WTC11 (cell line): ENCODE measurements around the gene NOL4L. TPM values are rescaled to one million over a fixed set of nuclear protein-coding genes. Genes with fewer than 3 reads are reported as not detected.

Experiments used
- ATAC-seq: fragments of 200-7000 bp; cut with Tn5 transposase; 2 replicates; pipeline ENCODE4 v1.10.0; 2021; ENCODE audit warnings: mild to moderate bottlenecking, moderate library complexity
- CTCF ChIA-PET: fragments of 300-600 bp; sonication (Branson Sonifier 250); formaldehyde crosslinking; loops from one replicate; lab custom pipeline; 2021; ENCODE audit warnings: antibody characterized with exemption; lab: Charles Lee
- POLR2A ChIA-PET: fragments of 350-600 bp; sonication (Branson Sonifier 250); formaldehyde crosslinking; loops from one replicate; lab custom pipeline; 2021; ENCODE audit warnings: antibody characterized with exemption; lab: Charles Lee
- DNase-seq: peaks from one replicate; pipeline ENCODE4 v3.0.0; 2021; ENCODE audit warnings: low spot score
- H3K27ac Mint-ChIP-seq: 2 replicates; pipeline ENCODE4 v1.8.0; 2021; ENCODE audit warnings: mixed read lengths
- H3K27me3 Mint-ChIP-seq: 2 replicates; pipeline ENCODE4 v1.8.0; 2021; ENCODE audit warnings: low read depth, mild to moderate bottlenecking, moderate library complexity, mixed read lengths
- H3K36me3 Mint-ChIP-seq: 2 replicates; pipeline ENCODE4 v1.8.0; 2021; ENCODE audit warnings: mixed read lengths
- H3K4me1 Mint-ChIP-seq: 2 replicates; pipeline ENCODE4 v1.8.0; 2022; ENCODE audit warnings: mixed read lengths
- H3K4me3 Mint-ChIP-seq: 2 replicates; pipeline ENCODE4 v1.8.0; 2021; ENCODE audit warnings: mild to moderate bottlenecking, moderate library complexity, mixed read lengths
- H3K9me3 Mint-ChIP-seq: 2 replicates; pipeline ENCODE4 v1.8.0; 2021; ENCODE audit warnings: mixed read lengths
- CREB1 ChIP-seq: sonication (generic); formaldehyde crosslinking; IDR thresholded peaks from 2 replicates; pipeline ENCODE4 v1.8.0; 2023; ENCODE audit warnings: mild to moderate bottlenecking, missing genetic modification reagents
- EMX1 ChIP-seq: fragments of 250-450 bp; sonication (Bioruptor Pico); IDR thresholded peaks from 2 replicates; pipeline ENCODE4 v1.8.0; 2021; ENCODE audit warnings: mild to moderate bottlenecking
- ESRRA ChIP-seq: sonication (generic); formaldehyde crosslinking; IDR thresholded peaks from 2 replicates; pipeline ENCODE4 v1.8.1; 2022; ENCODE audit warnings: mild to moderate bottlenecking, missing genetic modification reagents, borderline replicate concordance
- GABPB1 ChIP-seq: sonication (generic); formaldehyde crosslinking; IDR thresholded peaks from 2 replicates; pipeline ENCODE4 v1.8.1; 2023; ENCODE audit warnings: mild to moderate bottlenecking, missing genetic modification reagents
- HMGA2 ChIP-seq: fragments of 250-450 bp; sonication (Bioruptor Pico); IDR thresholded peaks from 2 replicates; pipeline ENCODE4 v1.4.0; 2021; ENCODE audit warnings: mild to moderate bottlenecking, moderate library complexity
- IRF2 ChIP-seq: sonication (generic); formaldehyde crosslinking; IDR thresholded peaks from 2 replicates; pipeline ENCODE4 v1.8.0; 2022; ENCODE audit warnings: low read depth, missing genetic modification reagents, borderline replicate concordance
- MYBL2 ChIP-seq: sonication (generic); formaldehyde crosslinking; IDR thresholded peaks from 2 replicates; pipeline ENCODE4 v1.8.1; 2023; ENCODE audit warnings: mild to moderate bottlenecking, moderate library complexity, missing genetic modification reagents
- ZNF263 ChIP-seq: sonication (generic); formaldehyde crosslinking; IDR thresholded peaks from 2 replicates; pipeline ENCODE4 v1.8.1; 2022; ENCODE audit warnings: low read depth, mild to moderate bottlenecking, moderate library complexity, missing genetic modification reagents
- ZNF423 ChIP-seq: fragments of 250-450 bp; sonication (Bioruptor Pico); IDR thresholded peaks from 2 replicates; pipeline ENCODE4 v2.1.2; 2022; ENCODE audit warnings: mild to moderate bottlenecking, moderate library complexity
- total RNA-seq: library from RNA; stranded (reverse); gene quantifications from 3 replicates; pipeline ENCODE4 v1.2.3, GENCODE V29; 2021
- TF ChIP-seq, protein P1 (sequence below): sonication (generic); formaldehyde crosslinking; IDR thresholded peaks from 2 replicates; pipeline ENCODE4 v1.8.1; 2022; ENCODE audit warnings: mild to moderate bottlenecking, moderate library complexity, missing genetic modification reagents
- TF ChIP-seq, protein P2 (sequence below): fragments of 250-450 bp; sonication (Bioruptor Pico); IDR thresholded peaks from 2 replicates; pipeline ENCODE4 v1.9.0; 2021; ENCODE audit warnings: mild to moderate bottlenecking, borderline replicate concordance
- TF ChIP-seq, protein P3 (sequence below): sonication (generic); formaldehyde crosslinking; IDR thresholded peaks from 2 replicates; pipeline ENCODE4 v1.8.0; 2022; ENCODE audit warnings: mild to moderate bottlenecking, missing genetic modification reagents
- TF ChIP-seq, protein P4 (sequence below): fragments of 250-450 bp; sonication (Bioruptor Pico); conservative IDR thresholded peaks from 2 replicates; pipeline ENCODE4 v1.9.0; 2021; ENCODE audit warnings: mild to moderate bottlenecking
- TF ChIP-seq, protein P5 (sequence below): sonication (generic); formaldehyde crosslinking; IDR thresholded peaks from 2 replicates; pipeline ENCODE4 v1.8.1; 2023; ENCODE audit warnings: mild to moderate bottlenecking, missing genetic modification reagents, moderate library complexity

Gene NOL4L
- total RNA-seq, 1 experiment from 2014 or later, result 29.0 TPM

DNA sequence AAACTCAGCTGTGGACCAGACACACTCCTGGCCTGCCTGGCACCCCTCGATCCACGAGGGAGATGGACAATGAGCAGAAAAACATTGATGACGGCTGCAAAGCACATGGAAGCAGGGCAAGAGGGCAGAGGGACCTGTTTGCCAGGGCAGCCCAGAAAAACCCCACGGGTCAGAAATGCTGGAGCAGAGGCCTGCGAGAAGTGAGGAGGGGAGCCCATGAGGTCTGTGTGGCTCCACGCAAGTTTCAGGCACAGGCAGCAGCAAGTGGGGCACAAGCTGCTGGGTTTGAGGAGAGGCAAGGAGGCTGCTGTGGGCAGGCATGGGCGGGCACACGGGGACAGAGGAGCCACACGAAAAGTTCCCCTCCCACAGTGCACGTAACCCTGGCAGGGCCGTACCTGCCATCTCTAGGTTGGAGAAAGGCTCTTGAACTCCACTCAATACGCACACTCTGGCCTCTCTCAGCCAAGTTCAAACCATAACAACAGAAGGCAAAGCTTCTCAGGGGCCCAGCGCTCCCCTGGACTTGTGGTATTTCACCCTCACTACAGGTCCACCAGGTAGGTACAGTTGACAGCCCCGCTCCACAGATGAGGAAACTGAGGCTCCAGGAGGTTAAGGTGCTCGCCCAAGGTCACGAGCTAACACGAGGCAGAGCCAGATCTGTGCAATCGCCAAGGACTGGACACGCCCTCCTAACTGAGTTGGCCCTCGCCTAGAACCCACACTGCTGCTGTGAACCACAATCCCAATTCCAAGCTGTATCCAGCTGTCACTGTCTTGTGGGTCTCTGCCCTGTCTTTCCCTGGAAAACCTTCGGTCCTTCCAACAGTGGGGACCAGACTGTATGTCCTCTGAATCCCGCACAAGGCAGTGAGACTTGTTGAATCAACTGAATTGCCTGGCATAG is 108.2 kb downstream of the NOL4L start (continued):
- TF ChIP-seq, protein P1, sequence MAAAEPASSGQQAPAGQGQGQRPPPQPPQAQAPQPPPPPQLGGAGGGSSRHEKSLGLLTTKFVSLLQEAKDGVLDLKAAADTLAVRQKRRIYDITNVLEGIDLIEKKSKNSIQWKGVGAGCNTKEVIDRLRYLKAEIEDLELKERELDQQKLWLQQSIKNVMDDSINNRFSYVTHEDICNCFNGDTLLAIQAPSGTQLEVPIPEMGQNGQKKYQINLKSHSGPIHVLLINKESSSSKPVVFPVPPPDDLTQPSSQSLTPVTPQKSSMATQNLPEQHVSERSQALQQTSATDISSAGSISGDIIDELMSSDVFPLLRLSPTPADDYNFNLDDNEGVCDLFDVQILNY (CRISPR knock-in tag), result no peak
- TF ChIP-seq ZNF263 (CRISPR knock-in tag), result no peak
- no peak for TF ChIP-seq IRF2 (CRISPR knock-in tag)

DNA sequence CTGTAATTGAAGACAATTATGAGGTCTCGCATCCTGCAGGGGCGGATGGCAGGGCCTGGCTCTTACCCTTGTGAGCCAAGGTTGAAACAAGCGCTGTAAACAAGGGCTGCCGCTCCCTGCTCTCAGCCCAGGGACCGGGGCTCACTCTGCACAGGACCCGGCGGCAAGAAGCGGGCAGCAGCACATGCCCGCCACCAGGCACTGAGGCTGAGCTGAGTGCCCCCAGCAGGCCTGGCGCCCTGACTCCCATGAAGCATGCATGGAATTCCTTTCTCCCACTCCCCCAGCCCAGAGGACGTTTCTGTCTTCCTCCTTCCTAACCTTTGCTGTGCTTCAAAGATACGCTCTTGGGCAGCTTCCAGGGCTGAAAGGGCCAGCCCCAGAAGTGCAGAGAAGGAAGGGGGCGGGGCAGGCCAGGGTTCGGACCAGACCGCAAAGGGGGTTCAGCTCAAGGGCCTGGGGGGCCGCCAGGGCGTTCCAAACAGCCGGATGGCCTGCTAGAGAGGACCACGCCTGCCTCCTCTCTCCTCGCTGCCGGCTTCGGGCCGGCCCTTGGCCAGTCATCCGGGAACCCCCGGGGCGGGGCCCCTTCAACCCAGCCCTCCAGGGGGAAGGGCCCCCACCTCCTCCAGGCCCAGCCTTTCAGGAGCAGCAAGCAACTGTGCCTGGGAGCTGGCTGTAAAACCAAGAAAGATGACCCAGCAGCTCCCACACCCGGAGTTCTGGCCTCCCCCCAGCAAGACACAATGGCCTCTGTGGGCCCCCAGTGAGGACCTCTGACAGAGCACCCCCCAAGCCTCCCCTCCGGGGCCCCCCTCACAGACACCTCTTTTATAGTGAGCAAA is 109.9 kb downstream of the NOL4L start:
- ChIA-PET POLR2A (interaction anchor here (0.9 kb wide), 1 partner anchor 17 kb away, joined by 3 read pairs; no protein-coding TSS in a partner anchor), CTCF (interaction anchor here (0.5 to 1.8 kb wide), 5 partner anchors 10 to 200 kb away, joined by 3 to 7 read pairs (median 4); no protein-coding TSS in a partner anchor)
- Mint-ChIP-seq H3K9me3 (no peaks in the 10 kb centered on the region), H3K4me1 (peaks cover 58% of the 10 kb centered on the region), H3K27ac (peak overlapping the region; percentile 57), H3K36me3 (0 out of 2 replicates have a peak, but pooled peaks cover 3% of the 10 kb centered on the region), H3K27me3 (no peaks in the 10 kb centered on the region), H3K4me3 (peak overlapping the region; percentile 50)
- DNase-seq (peak; percentile 54), ATAC-seq (peak; percentile 45)
- no peak for TF ChIP-seq HMGA2 (CRISPR knock-in tag)
- TF ChIP-seq, protein P2, sequence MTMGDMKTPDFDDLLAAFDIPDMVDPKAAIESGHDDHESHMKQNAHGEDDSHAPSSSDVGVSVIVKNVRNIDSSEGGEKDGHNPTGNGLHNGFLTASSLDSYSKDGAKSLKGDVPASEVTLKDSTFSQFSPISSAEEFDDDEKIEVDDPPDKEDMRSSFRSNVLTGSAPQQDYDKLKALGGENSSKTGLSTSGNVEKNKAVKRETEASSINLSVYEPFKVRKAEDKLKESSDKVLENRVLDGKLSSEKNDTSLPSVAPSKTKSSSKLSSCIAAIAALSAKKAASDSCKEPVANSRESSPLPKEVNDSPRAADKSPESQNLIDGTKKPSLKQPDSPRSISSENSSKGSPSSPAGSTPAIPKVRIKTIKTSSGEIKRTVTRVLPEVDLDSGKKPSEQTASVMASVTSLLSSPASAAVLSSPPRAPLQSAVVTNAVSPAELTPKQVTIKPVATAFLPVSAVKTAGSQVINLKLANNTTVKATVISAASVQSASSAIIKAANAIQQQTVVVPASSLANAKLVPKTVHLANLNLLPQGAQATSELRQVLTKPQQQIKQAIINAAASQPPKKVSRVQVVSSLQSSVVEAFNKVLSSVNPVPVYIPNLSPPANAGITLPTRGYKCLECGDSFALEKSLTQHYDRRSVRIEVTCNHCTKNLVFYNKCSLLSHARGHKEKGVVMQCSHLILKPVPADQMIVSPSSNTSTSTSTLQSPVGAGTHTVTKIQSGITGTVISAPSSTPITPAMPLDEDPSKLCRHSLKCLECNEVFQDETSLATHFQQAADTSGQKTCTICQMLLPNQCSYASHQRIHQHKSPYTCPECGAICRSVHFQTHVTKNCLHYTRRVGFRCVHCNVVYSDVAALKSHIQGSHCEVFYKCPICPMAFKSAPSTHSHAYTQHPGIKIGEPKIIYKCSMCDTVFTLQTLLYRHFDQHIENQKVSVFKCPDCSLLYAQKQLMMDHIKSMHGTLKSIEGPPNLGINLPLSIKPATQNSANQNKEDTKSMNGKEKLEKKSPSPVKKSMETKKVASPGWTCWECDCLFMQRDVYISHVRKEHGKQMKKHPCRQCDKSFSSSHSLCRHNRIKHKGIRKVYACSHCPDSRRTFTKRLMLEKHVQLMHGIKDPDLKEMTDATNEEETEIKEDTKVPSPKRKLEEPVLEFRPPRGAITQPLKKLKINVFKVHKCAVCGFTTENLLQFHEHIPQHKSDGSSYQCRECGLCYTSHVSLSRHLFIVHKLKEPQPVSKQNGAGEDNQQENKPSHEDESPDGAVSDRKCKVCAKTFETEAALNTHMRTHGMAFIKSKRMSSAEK (CRISPR knock-in tag), result no peak
- 0 out of 2 replicates have a peak, but pooled peaks have one; percentile 20 for TF ChIP-seq GABPB1
- TF ChIP-seq, protein P3, sequence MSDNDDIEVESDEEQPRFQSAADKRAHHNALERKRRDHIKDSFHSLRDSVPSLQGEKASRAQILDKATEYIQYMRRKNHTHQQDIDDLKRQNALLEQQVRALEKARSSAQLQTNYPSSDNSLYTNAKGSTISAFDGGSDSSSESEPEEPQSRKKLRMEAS, result peak; percentile 46; the same call in 1 of the 2 replicates
- TF ChIP-seq ZNF423 (CRISPR knock-in tag), result peak; percentile 39; the same call in 1 of the 2 replicates

DNA sequence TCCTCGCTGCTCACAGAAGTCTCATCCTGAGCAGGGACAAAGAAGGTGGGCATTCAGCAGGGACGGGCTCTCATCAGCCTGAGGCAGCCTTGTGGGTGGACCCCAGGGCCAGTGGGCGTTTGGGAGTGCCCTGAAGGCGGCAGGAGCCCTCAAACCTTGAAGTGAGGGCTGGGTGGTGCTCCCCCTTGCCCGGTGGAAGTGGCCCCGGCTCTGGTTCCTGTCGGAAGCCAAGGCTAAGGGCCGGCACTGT is 110.5 kb downstream of the NOL4L start:
- CTCF ChIA-PET, result interaction anchor here (1.8 kb wide), 1 partner anchor 17 kb away, joined by 7 read pairs; no protein-coding TSS in a partner anchor
- ATAC-seq (no peak), DNase-seq (no peak)
- POLR2A ChIA-PET, result no interaction called here
- no peaks in the 10 kb centered on the region for H3K27me3 Mint-ChIP-seq
- no peak for TF ChIP-seq GABPB1
- TF ChIP-seq, protein P4, sequence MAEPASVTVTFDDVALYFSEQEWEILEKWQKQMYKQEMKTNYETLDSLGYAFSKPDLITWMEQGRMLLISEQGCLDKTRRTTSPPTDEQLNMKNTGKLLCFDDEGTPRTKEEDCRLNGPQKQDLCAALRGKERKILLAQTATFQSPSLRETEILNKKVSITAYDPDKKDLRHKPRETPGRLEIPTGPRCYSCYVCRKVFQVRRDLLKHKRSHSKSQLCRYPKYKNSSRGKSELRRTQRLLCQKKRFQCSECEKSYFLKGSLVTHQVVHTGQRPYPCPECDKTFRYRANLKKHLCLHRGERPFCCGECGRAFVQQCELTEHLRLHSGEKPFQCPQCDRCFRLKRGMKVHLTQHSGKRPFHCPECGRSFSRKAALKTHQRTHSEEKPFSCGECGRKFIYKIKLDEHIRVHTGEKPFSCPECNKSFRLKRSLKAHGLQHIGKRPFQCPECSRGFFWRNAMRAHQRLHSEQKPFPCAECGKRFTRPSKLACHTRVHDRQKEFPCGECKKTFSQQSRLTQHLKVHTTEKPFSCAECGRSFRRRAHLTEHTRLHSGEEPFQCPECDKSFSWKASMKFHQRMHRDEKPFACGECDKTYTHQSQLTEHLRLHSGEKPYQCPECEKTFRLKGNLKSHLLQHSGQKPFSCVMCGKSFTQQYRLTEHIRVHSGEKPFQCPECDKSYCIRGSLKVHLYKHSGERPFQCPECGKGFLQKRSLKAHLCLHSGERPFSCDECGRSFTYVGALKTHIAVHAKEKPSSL (CRISPR knock-in tag), result no peak
- TF ChIP-seq, protein P5, sequence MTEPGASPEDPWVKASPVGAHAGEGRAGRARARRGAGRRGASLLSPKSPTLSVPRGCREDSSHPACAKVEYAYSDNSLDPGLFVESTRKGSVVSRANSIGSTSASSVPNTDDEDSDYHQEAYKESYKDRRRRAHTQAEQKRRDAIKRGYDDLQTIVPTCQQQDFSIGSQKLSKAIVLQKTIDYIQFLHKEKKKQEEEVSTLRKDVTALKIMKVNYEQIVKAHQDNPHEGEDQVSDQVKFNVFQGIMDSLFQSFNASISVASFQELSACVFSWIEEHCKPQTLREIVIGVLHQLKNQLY (CRISPR knock-in tag), result no peak
- no peak for TF ChIP-seq ESRRA
- no peak for TF ChIP-seq MYBL2 (CRISPR knock-in tag)
- TF ChIP-seq CREB1 (CRISPR knock-in tag), result no peak
- no peak for TF ChIP-seq EMX1 (CRISPR knock-in tag)
- peak overlapping the region; percentile 41; the same call in 1 of the 2 replicates for H3K27ac Mint-ChIP-seq
- H3K36me3 Mint-ChIP-seq, result 0 out of 2 replicates have a peak, but pooled peaks cover 3% of the 10 kb centered on the region
- H3K4me1 Mint-ChIP-seq, result peaks cover 56% of the 10 kb centered on the region
- H3K9me3 Mint-ChIP-seq, result no peaks in the 10 kb centered on the region
- H3K4me3 Mint-ChIP-seq, result no peak overlapping the region
